ENCODE data around the gene CA5B.

DNA sequence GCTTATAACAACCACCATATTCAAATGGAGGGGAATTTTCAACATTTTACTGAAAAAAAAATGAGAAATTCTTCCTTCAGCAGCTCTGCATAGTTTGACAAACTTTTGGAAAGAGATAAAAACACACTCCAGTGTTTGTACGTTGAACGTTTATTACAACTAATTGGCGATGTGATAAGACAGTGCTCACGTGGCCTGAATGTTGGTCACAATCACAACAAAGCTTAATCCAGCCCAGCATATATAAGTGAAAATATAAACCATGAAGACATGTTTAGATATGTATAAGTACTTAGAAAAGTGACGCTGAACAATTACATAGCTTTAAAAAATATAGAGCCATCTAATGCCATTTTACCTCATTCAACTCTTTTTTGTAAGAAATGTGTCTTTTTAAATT, 87.9 kb downstream of the CA5B start:
- TF ChIP-seq, protein P1, sequence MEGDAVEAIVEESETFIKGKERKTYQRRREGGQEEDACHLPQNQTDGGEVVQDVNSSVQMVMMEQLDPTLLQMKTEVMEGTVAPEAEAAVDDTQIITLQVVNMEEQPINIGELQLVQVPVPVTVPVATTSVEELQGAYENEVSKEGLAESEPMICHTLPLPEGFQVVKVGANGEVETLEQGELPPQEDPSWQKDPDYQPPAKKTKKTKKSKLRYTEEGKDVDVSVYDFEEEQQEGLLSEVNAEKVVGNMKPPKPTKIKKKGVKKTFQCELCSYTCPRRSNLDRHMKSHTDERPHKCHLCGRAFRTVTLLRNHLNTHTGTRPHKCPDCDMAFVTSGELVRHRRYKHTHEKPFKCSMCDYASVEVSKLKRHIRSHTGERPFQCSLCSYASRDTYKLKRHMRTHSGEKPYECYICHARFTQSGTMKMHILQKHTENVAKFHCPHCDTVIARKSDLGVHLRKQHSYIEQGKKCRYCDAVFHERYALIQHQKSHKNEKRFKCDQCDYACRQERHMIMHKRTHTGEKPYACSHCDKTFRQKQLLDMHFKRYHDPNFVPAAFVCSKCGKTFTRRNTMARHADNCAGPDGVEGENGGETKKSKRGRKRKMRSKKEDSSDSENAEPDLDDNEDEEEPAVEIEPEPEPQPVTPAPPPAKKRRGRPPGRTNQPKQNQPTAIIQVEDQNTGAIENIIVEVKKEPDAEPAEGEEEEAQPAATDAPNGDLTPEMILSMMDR (IDR thresholded peaks at IDR 0.05), result no peak
- no peak for TF ChIP-seq POLR2A (IDR thresholded peaks at IDR 0.05)
